ENCODE data around the gene HECTD4.
"Not testable (repeated sequence)": the region's sequence is repeated elsewhere in the genome, so short reads cannot be mapped to it uniquely, and the experiment has no call there.

The HECTD4 gene

DNA sequence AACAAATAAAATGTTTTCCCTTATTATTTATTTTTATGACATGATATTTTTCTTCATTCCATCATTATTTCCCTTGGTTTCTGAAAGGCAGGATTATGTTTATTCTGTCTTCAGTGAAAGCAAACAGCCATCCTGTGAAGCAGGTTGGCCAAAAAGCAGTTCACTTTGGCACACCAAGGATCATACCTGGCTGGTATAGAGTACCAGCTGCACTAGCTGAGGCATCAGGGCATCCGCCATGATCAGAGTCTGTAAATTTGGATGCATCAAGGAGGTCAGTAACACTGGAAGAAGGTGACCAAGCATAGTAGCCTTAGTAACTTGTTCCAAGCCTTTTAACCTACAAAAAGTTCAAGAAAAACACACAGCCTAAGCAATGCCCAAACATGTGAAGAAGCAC, 123.3 kb downstream of the HECTD4 start:
- no peak for DNase-seq

DNA sequence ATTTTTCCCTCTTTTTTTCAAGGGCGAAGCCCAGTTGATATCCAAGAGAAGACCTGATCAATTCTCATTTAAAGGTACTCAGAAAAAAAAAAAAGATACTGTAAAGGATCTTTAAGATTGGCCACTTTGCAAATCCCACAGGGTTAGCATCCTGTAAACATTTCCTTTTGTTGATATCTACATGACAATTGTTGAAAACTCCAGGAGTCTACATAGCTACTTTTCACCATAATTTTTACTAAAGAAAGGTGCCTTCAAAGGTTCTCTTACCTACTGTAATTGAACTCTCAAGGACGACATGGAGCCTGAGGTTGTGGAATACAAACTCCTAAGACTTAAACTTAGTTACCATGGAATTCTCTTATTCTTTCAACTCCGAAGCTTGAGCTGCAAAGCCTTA, 125.5 kb downstream of the HECTD4 start:
- no peak for DNase-seq

DNA sequence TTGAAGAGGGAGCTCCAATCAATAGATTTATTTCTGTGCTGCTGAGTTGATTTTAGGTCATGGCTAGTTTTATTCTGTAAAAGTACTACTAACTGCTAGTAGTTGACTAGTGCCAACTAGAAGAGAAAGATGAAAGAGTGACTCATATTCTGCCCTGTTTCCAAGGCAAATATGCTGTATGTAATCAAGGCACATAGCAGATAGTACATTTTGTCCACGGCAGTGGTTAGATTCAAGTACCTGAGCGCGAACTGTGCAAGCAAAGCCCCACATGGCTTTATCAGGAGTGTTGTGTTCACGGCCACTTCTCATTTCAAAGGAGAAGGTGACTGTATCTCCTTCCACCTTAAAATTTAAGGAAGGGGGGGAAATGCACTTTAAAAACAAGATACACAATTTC, 130.0 kb downstream of the HECTD4 start:
- DNase-seq = no peak

DNA sequence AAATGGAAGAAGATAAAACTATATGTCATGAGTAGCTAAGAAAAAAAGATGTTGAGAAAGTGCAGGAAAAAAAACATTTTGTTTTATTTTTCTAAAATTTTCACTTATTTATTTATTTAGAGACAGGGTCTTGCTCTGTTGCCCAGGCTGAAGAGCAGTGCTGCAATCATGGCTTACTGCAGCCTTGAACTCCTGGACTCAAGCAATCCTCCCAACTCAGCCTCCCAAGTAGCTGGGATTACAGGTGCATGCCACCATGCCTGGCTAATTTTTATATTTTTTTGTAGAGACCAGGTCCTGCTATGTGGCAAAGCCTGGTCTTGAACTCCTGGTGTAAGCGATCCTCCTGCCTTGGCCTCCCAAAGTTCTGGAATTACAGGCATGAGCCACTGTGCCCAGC, 137.3 kb downstream of the HECTD4 start:
- not testable (repeated sequence) for DNase-seq

- no peak for DNase-seq
These were observed 138.7 kb downstream of the HECTD4 start for GRCh38 chr12:112243255-112244110.

- no peak for DNase-seq
These were observed 141.1 kb downstream of the HECTD4 start for GRCh38 chr12:112241176-112241575.

DNA sequence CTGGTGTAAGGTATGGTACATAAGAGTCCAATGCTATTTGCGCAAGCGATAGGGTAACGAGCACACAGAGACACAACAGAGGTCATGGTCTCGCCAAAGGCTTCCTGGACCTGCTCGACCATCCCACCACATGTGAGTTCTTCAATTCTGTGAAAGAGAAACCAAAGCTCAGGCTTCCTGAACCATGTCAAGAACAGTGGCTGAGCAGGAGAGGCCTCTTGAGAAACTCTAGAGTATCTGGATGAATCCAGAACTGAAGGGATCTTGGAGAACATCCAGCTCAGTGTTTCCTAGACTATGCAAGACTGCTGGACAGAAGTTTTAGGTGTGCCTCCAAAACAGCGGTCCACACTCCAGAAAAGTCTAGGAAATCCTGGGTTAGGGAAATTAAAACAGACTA, 142.3 kb downstream of the HECTD4 start:
- no peak for DNase-seq

GRCh38 chr12:112239020-112239419, 143.2 kb downstream of the HECTD4 start:
- DNase-seq = no peak

- no peak for DNase-seq
These were observed 143.8 kb downstream of the HECTD4 start for GRCh38 chr12:112238441-112238840.

- DNase-seq = no peak
These were observed 145.4 kb downstream of the HECTD4 start for GRCh38 chr12:112236786-112237185.

DNA sequence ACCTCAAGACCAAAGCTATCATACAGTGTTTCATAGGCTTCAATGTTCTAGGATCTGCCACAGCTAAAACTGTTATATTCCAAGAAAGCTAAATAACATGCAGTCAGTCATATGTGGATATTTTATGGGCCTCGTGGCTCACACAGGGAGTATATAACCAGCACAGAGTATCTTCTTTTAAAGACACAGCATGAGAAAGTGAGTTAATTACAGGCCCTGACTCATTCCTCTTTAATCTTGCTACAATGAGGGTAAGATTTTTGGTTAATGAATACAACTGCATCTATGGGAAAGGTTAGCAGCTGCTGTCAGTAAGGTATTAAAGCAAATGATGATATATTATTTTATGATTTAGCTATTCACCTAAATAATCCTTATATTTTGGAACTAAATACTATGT, 145.8 kb downstream of the HECTD4 start:
- no peak for DNase-seq

- no peak for DNase-seq
These were observed 147.9 kb downstream of the HECTD4 start for GRCh38 chr12:112234303-112234702.

DNA sequence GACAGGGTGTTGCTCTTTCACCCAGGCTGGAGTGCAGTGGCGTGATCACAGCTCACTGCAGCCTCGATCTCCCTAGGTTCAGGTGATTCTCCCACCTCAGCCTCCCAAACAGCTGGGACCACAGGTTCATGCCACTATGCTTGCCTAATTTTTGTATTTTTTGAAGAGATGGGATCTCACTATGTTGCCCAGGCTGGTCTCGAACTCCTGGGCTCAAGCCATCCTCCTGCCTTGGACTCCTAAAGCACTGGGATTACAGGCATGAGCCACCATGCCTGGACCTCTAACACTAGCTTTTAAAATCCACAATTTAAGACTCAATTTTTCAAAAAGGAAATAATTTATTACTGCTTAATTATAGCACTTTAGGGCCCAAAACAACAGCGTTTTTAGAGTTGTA, 149.0 kb downstream of the HECTD4 start:
- DNase-seq = no peak

DNA sequence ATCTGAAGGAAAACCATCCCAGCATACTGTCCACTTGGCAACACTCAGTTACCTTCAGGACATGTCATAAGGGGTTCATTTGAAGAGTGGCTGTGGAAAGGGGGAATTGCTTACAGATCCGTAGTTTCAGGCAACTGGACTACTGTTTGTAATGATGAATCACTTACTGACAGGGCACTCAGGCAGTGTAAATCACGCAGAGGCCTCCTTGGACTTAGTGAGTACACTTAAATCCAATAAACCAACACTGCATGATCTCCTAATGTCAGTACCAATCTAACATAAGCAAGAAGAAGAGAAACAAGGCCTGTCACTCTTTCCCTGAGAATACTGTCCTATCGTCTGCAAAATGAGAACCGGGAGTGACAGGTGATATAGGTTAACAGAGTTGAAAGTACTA, 152.1 kb downstream of the HECTD4 start:
- no peak for DNase-seq

GRCh38 chr12:112226768-112227167, 155.5 kb downstream of the HECTD4 start:
- DNase-seq = no peak

DNA sequence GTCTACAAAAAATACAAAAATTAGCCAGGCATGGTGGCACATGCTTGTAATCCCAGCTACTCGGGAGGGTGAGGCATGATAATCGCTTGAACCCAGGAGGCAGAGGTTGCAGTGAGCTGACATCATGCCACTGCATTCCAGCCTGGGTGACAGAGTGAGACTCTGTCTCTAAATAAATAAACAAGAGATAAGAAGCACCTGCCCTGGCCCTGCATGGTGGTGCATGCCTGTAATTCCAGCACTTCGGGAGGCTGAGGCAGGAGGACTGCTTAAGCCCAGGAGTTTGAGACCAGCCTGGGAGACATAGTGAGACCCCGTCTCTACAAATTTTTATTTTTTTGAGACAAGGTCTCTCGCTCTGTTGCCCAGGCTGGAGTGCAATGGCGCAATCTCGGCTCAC, 161.6 kb downstream of the HECTD4 start:
- not testable (repeated sequence) for DNase-seq

DNA sequence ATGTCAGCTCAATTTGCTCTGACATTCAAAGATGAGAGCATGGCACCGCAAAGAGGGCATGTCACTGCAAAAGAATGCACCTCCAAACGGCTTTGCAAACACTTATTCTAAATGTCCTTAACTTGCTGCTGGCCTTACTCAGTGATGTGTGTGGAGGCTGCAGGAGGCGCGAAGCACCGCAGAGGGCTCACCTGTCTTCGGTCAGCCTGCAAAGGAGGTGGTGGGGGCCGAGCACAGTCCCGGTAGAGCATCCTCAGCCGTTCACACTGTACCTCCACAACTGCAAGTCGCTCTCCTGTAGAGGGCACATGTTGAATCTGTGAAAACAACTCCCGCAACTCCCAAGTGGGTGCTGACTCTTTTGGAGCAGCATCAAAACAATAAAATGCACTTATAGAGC, 163.0 kb downstream of the HECTD4 start:
- DNase-seq = no peak

DNA sequence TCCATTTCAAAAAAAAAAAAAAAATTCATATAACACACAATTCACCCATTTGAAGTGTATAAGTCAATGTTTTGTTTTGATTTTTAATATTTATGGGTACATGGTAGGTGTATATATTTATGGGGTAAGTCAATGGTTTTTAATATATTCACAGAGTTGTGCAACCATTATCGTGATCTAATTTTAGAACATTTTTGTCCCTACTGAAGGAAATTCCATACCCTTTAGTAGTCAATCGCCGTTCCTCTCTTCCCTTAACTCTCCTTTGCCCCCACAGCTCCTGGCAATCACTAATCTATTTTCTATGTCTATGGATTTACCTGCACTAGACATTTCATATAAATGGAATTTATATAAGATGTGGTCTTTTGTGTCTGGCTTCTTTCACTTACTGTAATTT, 164.1 kb downstream of the HECTD4 start:
- DNase-seq = no peak

GRCh38 chr12:112217647-112218046, 164.6 kb downstream of the HECTD4 start:
- DNase-seq = no peak

DNA sequence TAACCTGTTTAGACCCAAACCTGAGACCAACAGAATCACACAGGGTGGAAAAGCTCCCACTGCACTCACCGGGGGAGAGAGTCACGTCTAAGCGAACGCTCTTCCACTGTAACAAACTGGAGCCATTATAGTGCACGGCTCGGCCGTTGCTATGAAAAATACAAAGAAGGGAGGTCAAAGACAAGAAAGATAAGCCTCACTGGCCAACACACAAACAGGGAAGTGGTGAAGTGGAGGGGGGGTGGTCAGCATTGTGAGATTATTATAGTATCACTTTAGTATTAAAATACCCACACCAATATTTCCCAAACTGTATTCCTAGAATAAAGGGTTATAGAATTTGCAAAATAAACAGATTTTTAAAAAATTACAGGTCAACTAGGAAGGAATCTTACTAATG, 166.0 kb downstream of the HECTD4 start:
- no peak for DNase-seq

GRCh38 chr12:112214064-112214463, 168.2 kb downstream of the HECTD4 start:
- DNase-seq = no peak

- DNase-seq = no peak
These were observed 173.8 kb downstream of the HECTD4 start for GRCh38 chr12:112208301-112208910.

DNA sequence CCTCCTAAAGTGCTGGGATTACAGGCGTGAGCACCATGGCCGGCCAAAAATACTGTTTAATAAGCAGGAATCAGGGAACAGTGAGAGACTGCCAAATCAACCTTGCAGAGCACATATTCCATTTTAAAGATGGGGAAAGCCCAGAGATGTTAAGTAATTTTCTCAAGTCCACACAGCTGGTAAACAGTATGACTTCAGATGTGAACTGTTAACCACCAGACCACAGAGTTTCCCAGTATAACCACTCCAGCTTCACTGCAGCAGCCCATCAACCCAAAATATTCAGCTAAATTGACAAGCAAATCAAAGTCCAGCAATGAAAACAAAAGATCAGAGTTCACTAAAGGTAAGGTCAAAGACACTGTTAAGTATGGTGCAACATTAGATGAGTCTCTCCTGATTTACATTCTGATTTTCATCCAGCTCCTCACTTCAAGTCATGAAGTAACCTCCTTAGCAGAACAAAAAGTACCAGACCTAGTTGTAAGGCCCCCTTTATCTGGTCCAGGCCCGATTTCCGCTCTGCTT, 174.8 kb downstream of the HECTD4 start:
- DNase-seq = no peak

DNA sequence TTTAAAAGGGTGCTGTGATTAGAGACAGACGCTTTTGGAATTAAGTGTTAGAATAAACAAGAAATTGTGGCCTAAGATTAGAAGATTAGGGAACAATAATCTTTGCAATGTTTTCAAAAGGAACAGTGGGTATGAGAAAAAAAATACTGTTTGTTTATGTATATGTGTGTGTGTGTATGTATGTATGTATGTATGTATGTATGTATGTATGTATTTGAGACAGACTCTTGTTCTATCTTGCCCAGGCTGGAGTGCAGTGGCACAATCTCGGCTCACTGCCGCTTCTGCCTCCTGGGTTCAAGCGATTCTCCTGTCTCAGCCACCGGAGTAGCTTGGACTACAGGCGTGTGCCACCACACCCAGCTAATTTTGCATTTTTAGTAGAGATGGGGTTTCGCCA, 175.3 kb downstream of the HECTD4 start:
- DNase-seq = no peak
